Thoracic aorta (tissue), 2 donors: Measurements from ENCODE around the gene NECTIN1. TPM values are rescaled to one million over a fixed set of nuclear protein-coding genes. Genes with fewer than 3 reads are reported as not detected.

Experiments
- ATAC-seq: fragments of 150-250 bp; one replicate; pipeline ENCODE4 v1.8.0; 2017; ENCODE audit warnings: low read depth; ENCODE audit not compliant: insufficient number of reproducible peaks, low FRiP score
- DNase-seq: peaks from one replicate; pipeline ENCODE4 v3.0.0-alpha.2; 2020; ENCODE audit warnings: low spot score
- H3K27ac ChIP-seq, 2 donors: fragments of 200-600 bp; sonication (generic); 1 replicate in 1 of 2; 2 replicates in 1 of 2; pipeline ENCODE4 v1.5.1; 2016; ENCODE audit warnings: mild to moderate bottlenecking in 2 of 2, moderate library complexity in 2 of 2
- H3K27me3 ChIP-seq: fragments of 200-600 bp; sonication (generic); replicated peaks from 2 replicates; pipeline ENCODE4 v1.6.0; 2016; ENCODE audit warnings: mild to moderate bottlenecking; ENCODE audit not compliant: insufficient read depth
- H3K36me3 ChIP-seq: fragments of 200-600 bp; sonication (generic); one replicate; pipeline ENCODE4 v1.5.1; 2016
- H3K4me1 ChIP-seq, 2 donors: fragments of 200-600 bp; sonication (generic); 1 replicate in 1 of 2; 2 replicates in 1 of 2; pipeline versions ENCODE4 v1.5.1 to v1.6.0; 2016; ENCODE audit warnings: low read depth in 2 of 2, mild to moderate bottlenecking in 1 of 2; ENCODE audit not compliant: control insufficient read depth in 1 of 2
- H3K4me3 ChIP-seq: fragments of 200-600 bp; sonication (generic); 2 replicates; pipeline ENCODE4 v1.5.1; 2016; ENCODE audit warnings: mild to moderate bottlenecking
- H3K9me3 ChIP-seq: fragments of 200-600 bp; sonication (generic); 2 replicates; pipeline ENCODE4 v1.5.1; 2016
- CTCF ChIP-seq: fragments of 200-600 bp; sonication (generic); IDR thresholded peaks from one replicate; pipeline ENCODE4 v1.5.1; 2019; ENCODE audit warnings: antibody characterized with exemption
- total RNA-seq, 2 donors: library from RNA; depleted of rRNA; stranded (reverse); fragments of >200 nt; gene quantifications; one replicate each; pipeline versions ENCODE4 v1.1.0 to v1.2.3, GENCODE V29; 2016

NECTIN1 gene
- total RNA-seq, 2 donors from 2014 or later: 4.2 to 4.4 TPM

GRCh38 chr11:119776031-119776636 is 47.1 kb upstream of the NECTIN1 start:
- Histone ChIP-seq H3K27ac (no peak overlapping the region), H3K4me1 (peaks cover 0 to 7% of the 10 kb centered on the region in 2 donors), H3K36me3 (no peaks in the 10 kb centered on the region), H3K27me3 (no peaks in the 10 kb centered on the region), H3K4me3 (no peak overlapping the region), H3K9me3 (no peaks in the 10 kb centered on the region)
- TF ChIP-seq CTCF: no peak
- no peak for ATAC-seq
- no peak for DNase-seq

- no peak overlapping the region for H3K27ac ChIP-seq
- H3K27me3 ChIP-seq: no peaks in the 10 kb centered on the region
- DNase-seq: no peak
- TF ChIP-seq CTCF: no peak
- no peaks in the 10 kb centered on the region for H3K36me3 ChIP-seq
- no peak for ATAC-seq
- H3K4me3 ChIP-seq: no peak overlapping the region
- no peaks in the 10 kb centered on the region for H3K4me1 ChIP-seq
- no peaks in the 10 kb centered on the region for H3K9me3 ChIP-seq
Observed at GRCh38 chr11:119774172-119774763, 45.3 kb upstream of the NECTIN1 start.

- TF ChIP-seq CTCF: no peak
- DNase-seq (no peak), ATAC-seq (no peak)
- Histone ChIP-seq H3K4me3 (no peak overlapping the region), H3K27me3 (no peaks in the 10 kb centered on the region), H3K4me1 (no peaks in the 10 kb centered on the region), H3K27ac (no peak overlapping the region), H3K9me3 (no peaks in the 10 kb centered on the region), H3K36me3 (no peaks in the 10 kb centered on the region)
Observed at GRCh38 chr11:119772641-119773415, 43.8 kb upstream of the NECTIN1 start.

- no peak overlapping the region for H3K4me3 ChIP-seq
- DNase-seq (no peak), ATAC-seq (no peak)
- no peaks in the 10 kb centered on the region for H3K27me3 ChIP-seq
- H3K4me1 ChIP-seq: no peaks in the 10 kb centered on the region
- no peaks in the 10 kb centered on the region for H3K36me3 ChIP-seq
- TF ChIP-seq CTCF: no peak
- H3K9me3 ChIP-seq: no peaks in the 10 kb centered on the region
- no peak overlapping the region for H3K27ac ChIP-seq
Observed at GRCh38 chr11:119772076-119772475, 43.1 kb upstream of the NECTIN1 start.

GRCh38 chr11:119771172-119771770 is 42.3 kb upstream of the NECTIN1 start:
- ATAC-seq: no peak
- no peaks in the 10 kb centered on the region for H3K9me3 ChIP-seq
- H3K4me1 ChIP-seq: no peaks in the 10 kb centered on the region
- H3K36me3 ChIP-seq: no peaks in the 10 kb centered on the region
- H3K27me3 ChIP-seq: no peaks in the 10 kb centered on the region
- TF ChIP-seq CTCF: no peak
- DNase-seq: no peak
- H3K4me3 ChIP-seq: no peak overlapping the region
- H3K27ac ChIP-seq: no peak overlapping the region
